ENCODE data around the gene PPM1L. TPM values are rescaled to one million over a fixed set of nuclear protein-coding genes. Genes with fewer than 3 reads are reported as not detected.

The PPM1L gene
- total RNA-seq, 1 experiment from 2014 or later = 13.2 TPM

GRCh38 chr3:160779040-160779439 is 23.0 kb downstream of the PPM1L start:
- ATAC-seq (no peak), DNase-seq (ENCODE audit: low read depth, low spot score) (no peak)
- no peak overlapping the region for H3K4me3 ChIP-seq (replicated peaks in 1 of 2; ENCODE audit: low read depth in 1 of 2, low read length in 2 of 2)
- no peaks in the 10 kb centered on the region for H3K27me3 ChIP-seq (ENCODE audit: insufficient read depth, low read length)
- H3K9me3 ChIP-seq (ENCODE audit: control insufficient read depth in 1 of 2, insufficient read depth in 1 of 2, low read depth in 1 of 2, low read length in 2 of 2) = no peaks in the 10 kb centered on the region
- ChIA-PET RAD21 (ENCODE audit: low non-redundant PET in 1 of 2, low total read pairs in 2 of 2, uncharacterized antibody in 2 of 2, unreplicated experiment in 2 of 2) (no interaction called here), POLR2A (interaction anchor here (0.7 kb wide), 1 partner anchor 158 kb away, joined by 3 read pairs; no protein-coding TSS in a partner anchor), CTCF (no interaction called here)
- no peak overlapping the region for H3K27ac ChIP-seq (ENCODE audit: low read depth, low read length)
- H3K36me3 ChIP-seq (ENCODE audit: control insufficient read depth in 1 of 2, insufficient read depth in 2 of 2, low read length in 2 of 2) = no peaks in the 10 kb centered on the region
- no peaks in the 10 kb centered on the region for H4K20me1 ChIP-seq (ENCODE audit: insufficient read depth)
- H2AFZ ChIP-seq (ENCODE audit: low read depth, low read length, poor library complexity, severe bottlenecking) = no peak overlapping the region
- TF ChIP-seq MAX (IDR thresholded peaks at IDR 0.05) (no peak), CBX3 (IDR thresholded peaks at IDR 0.05; ENCODE audit: low read depth) (no peak), ZFX (IDR thresholded peaks at IDR 0.05) (no peak), CEBPB (IDR thresholded peaks at IDR 0.05; ENCODE audit: low read depth) (no peak), EZH2phosphoT487 (IDR thresholded peaks at IDR 0.05; ENCODE audit: borderline replicate concordance) (no peak), TCF7L2 (IDR thresholded peaks at IDR 0.05; ENCODE audit: borderline replicate concordance, extremely low read depth, insufficient read depth, insufficient read length) (no peak), ZBTB33 (IDR thresholded peaks at IDR 0.05; ENCODE audit: extremely low read depth, insufficient replicate concordance, low read length) (no peak), YY1 (IDR thresholded peaks at IDR 0.05; ENCODE audit: extremely low read depth, insufficient replicate concordance, low read depth, low read length) (no peak), POLR2AphosphoS5 (IDR thresholded peaks at IDR 0.05; ENCODE audit: low read depth, low read length) (no peak), FOSL1 (IDR thresholded peaks at IDR 0.05; ENCODE audit: low read depth) (no peak), ATF3 (IDR thresholded peaks at IDR 0.05) (no peak), EGR1 (IDR thresholded peaks at IDR 0.05; ENCODE audit: low read depth) (no peak), ZNF274 (IDR thresholded peaks at IDR 0.05; ENCODE audit: low read depth, low read length) (no peak), REST (IDR thresholded peaks at IDR 0.05; ENCODE audit: low read depth) (no peak), SIN3A (IDR thresholded peaks at IDR 0.05; ENCODE audit: low read depth) (no peak), ELF1 (IDR thresholded peaks at IDR 0.05; ENCODE audit: borderline replicate concordance, low read depth) (no peak)
- H3K79me2 ChIP-seq (ENCODE audit: insufficient read depth, low read length) = no peaks in the 10 kb centered on the region
- H3K9ac ChIP-seq (ENCODE audit: low read length) = no peak overlapping the region
- peaks cover 0 to under 1% of the 10 kb centered on the region in 2 experiments; a peak in 2 of 4 replicates for H3K4me1 ChIP-seq (ENCODE audit: control insufficient read depth in 1 of 2, insufficient read depth in 2 of 2, low read length in 2 of 2)
- H3K9me2 ChIP-seq (ENCODE audit: insufficient read depth) = no peaks in the 10 kb centered on the region
- no peak overlapping the region for H3K4me2 ChIP-seq (ENCODE audit: low read length)
- no TSS peak for BruUV-seq (replicated peaks)
- intact Hi-C loops (cut with micrococcal nuclease) = no loop called here

All from HCT116 (cell line).